OCI-LY7 (cell line): Measurements from ENCODE around the gene MEF2D. TPM values are rescaled to one million over a fixed set of nuclear protein-coding genes. Genes with fewer than 3 reads are reported as not detected.

Source experiments
- BruUV-seq: library from RNA; stranded (reverse); fragments of 400-500 nt; replicated peaks from 2 replicates; lab custom pipeline; 2021; lab: Mats Ljungman, UMichigan
- CTCF ChIA-PET: fragments of 300-600 bp; sonication (Branson Sonifier 250); formaldehyde crosslinking; loops from one replicate; lab custom pipeline; 2022; ENCODE audit warnings: antibody characterized with exemption; ENCODE audit not compliant: unreplicated experiment; lab: Charles Lee
- POLR2A ChIA-PET: fragments of 300-600 bp; sonication (Branson Sonifier 250); formaldehyde crosslinking; loops from one replicate; lab custom pipeline; 2022; ENCODE audit warnings: antibody characterized with exemption; lab: Charles Lee
- DNase-seq: peaks from one replicate; pipeline ENCODE4 v3.0.0-alpha.2; 2015; ENCODE audit warnings: low spot score
- H2AFZ ChIP-seq: fragments of 200-600 bp; sonication (generic), shearing (Covaris generic); 2 replicates; pipeline ENCODE4 v1.6.1; 2014; ENCODE audit warnings: mild to moderate bottlenecking, antibody characterized with exemption, low read length, moderate library complexity
- H3K27ac ChIP-seq: fragments of 200-600 bp; sonication (generic); 2 replicates; pipeline ENCODE4 v1.5.1; 2014; ENCODE audit warnings: mixed run types, low read depth, mild to moderate bottlenecking, moderate library complexity, low read length, inconsistent platforms; ENCODE audit not compliant: poor library complexity, severe bottlenecking
- H3K36me3 ChIP-seq: fragments of 200-600 bp; sonication (generic); 2 replicates; pipeline ENCODE4 v1.6.1; 2014; ENCODE audit warnings: mild to moderate bottlenecking, antibody characterized with exemption, low read length, moderate library complexity, mixed read lengths; ENCODE audit not compliant: insufficient read depth
- H3K4me1 ChIP-seq: fragments of 200-600 bp; sonication (generic); 2 replicates; pipeline ENCODE4 v1.5.1; 2014; ENCODE audit warnings: mild to moderate bottlenecking, low read length; ENCODE audit not compliant: insufficient read depth, poor library complexity, severe bottlenecking
- H3K4me2 ChIP-seq: fragments of 200-600 bp; sonication (generic); 2 replicates; pipeline ENCODE4 v1.6.1; 2014; ENCODE audit warnings: mild to moderate bottlenecking, low read length
- H3K4me3 ChIP-seq: fragments of 200-600 bp; sonication (generic); 2 replicates; pipeline ENCODE4 v1.5.1; 2014; ENCODE audit warnings: mild to moderate bottlenecking, low read depth, low read length; ENCODE audit not compliant: poor library complexity, severe bottlenecking
- H3K79me2 ChIP-seq: fragments of 200-600 bp; sonication (generic); 2 replicates; pipeline ENCODE4 v1.6.1; 2016; ENCODE audit warnings: low read depth, mild to moderate bottlenecking, low read length, moderate library complexity, mixed read lengths; ENCODE audit not compliant: insufficient read depth
- H3K9me2 ChIP-seq: fragments of 200-600 bp; sonication (generic); 2 replicates; pipeline ENCODE4 v1.6.1; 2016; ENCODE audit warnings: mild to moderate bottlenecking, low read length, mixed read lengths; ENCODE audit not compliant: insufficient read depth
- H3K9me3 ChIP-seq: fragments of 200-600 bp; sonication (generic); 2 replicates; pipeline ENCODE4 v1.6.1; 2014; ENCODE audit warnings: mild to moderate bottlenecking, mixed run types, low read length, mixed read lengths
- H4K20me1 ChIP-seq: fragments of 200-600 bp; sonication (generic); 2 replicates; pipeline ENCODE4 v1.6.1; 2014; ENCODE audit warnings: mild to moderate bottlenecking, antibody characterized with exemption, low read length, moderate library complexity, mixed read lengths; ENCODE audit not compliant: insufficient read depth
- EZH2phosphoT487 ChIP-seq: fragments of 200-600 bp; sonication (generic); IDR thresholded peaks from 2 replicates; pipeline ENCODE4 v1.6.1; 2018; ENCODE audit warnings: low read depth, borderline replicate concordance, mild to moderate bottlenecking, mixed run types, antibody characterized with exemption, low read length, moderate library complexity, mixed read lengths
- intact Hi-C: fragments of 100-400 bp; cut with micrococcal nuclease; formaldehyde crosslinking; loops from one replicate; pipeline ENCODE4 v1.10.0; 2022; ENCODE audit not compliant: unreplicated experiment
- total RNA-seq, 2 experiments: library from RNA; depleted of rRNA in 1 of 2; stranded (reverse); fragments of >200 nt in 1 of 2; shearing (Covaris generic) in 1 of 2; gene quantifications; 2 replicates each; pipeline ENCODE4 v1.2.3, GENCODE V29; 2014 to 2022
- TF ChIP-seq, protein P1 (sequence below): fragments of 200-600 bp; sonication (generic); conservative IDR thresholded peaks from 2 replicates; pipeline ENCODE4 v1.5.1; 2014; ENCODE audit warnings: mild to moderate bottlenecking, antibody characterized with exemption, low read length, moderate library complexity, mixed read lengths

MEF2D gene
- total RNA-seq, 2 experiments from 2014 or later: 42.7 to 92.3 TPM

DNA sequence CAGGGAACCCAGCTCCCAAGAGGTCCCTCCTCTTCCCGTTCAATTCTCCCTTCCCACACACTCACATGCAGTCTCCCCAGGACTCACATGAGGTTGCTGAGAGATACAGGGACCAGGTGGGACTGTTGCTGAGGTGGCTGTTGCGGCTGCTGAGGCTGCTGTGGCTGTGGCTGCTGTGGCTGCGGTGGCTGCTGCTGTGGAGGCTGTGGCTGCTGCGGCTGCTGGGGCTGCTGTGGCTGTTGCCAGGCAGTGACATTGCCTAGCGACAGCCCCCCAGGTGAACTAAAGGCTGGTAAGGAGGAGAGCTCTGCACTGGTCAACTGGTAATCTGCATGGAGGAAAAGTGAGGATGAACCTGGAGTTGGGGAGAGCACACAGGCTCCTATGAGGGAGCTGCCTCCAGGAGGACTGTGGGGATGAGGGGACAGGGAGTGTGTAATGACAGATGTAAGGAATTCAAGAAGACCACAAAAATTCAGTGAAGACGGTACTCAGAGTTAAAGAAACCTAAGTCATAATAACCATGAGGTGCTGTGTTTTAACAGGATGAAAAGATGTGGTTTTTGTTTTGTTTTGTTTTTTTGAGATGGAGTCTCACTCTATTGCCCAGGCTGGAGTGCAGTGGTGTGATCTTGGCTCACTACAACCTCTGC, 31.8 kb downstream of the MEF2D start:
- Histone ChIP-seq H2AFZ (no peak overlapping the region), H3K79me2 (no peaks in the 10 kb centered on the region), H4K20me1 (no peaks in the 10 kb centered on the region), H3K4me1 (no peaks in the 10 kb centered on the region), H3K9me3 (no peaks in the 10 kb centered on the region), H3K4me3 (no peak overlapping the region), H3K27ac (no peak overlapping the region), H3K4me2 (no peak overlapping the region), H3K36me3 (peaks cover 86% of the 10 kb centered on the region), H3K9me2 (no peaks in the 10 kb centered on the region)
- POLR2A ChIA-PET: interaction anchor here (0.6 to 1.1 kb wide), 3 partner anchors 16 to 33 kb away, joined by 3 to 8 read pairs (median 4); no protein-coding TSS in a partner anchor
- CTCF ChIA-PET: interaction anchor here (1.0 kb wide), 1 partner anchor 15 kb away, joined by 6 read pairs; no protein-coding TSS in a partner anchor
- intact Hi-C loops: no loop called here
- TF ChIP-seq, protein P1, sequence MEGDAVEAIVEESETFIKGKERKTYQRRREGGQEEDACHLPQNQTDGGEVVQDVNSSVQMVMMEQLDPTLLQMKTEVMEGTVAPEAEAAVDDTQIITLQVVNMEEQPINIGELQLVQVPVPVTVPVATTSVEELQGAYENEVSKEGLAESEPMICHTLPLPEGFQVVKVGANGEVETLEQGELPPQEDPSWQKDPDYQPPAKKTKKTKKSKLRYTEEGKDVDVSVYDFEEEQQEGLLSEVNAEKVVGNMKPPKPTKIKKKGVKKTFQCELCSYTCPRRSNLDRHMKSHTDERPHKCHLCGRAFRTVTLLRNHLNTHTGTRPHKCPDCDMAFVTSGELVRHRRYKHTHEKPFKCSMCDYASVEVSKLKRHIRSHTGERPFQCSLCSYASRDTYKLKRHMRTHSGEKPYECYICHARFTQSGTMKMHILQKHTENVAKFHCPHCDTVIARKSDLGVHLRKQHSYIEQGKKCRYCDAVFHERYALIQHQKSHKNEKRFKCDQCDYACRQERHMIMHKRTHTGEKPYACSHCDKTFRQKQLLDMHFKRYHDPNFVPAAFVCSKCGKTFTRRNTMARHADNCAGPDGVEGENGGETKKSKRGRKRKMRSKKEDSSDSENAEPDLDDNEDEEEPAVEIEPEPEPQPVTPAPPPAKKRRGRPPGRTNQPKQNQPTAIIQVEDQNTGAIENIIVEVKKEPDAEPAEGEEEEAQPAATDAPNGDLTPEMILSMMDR: no peak
- TF ChIP-seq EZH2phosphoT487: no peak
- DNase-seq: no peak
- no TSS peak for BruUV-seq

DNA sequence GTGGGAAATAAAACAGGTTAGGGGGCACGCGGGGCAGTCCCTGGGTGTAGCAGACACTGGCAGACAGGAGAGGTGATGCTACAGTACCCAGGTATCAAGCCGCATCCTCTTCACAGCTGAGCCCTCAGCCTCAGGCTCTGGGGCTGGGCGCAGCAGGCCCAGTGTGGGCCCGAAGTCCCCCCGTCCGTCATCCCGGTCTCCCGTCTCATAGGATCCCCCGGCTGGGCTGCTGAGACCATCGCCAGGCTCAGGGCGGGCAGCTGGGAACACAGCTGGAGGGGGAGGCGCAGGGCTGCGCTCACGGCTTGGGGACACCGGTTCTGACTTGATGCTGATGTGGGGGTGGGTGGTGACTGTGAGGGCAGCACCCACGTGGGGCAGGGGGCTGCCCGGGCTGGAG, 32.7 kb downstream of the MEF2D start:
- ChIA-PET POLR2A (no interaction called here), CTCF (no interaction called here)
- no peaks in the 10 kb centered on the region for H4K20me1 ChIP-seq
- intact Hi-C loops: no loop called here
- no TSS peak for BruUV-seq
- H3K9me2 ChIP-seq: no peaks in the 10 kb centered on the region
- no peak overlapping the region for H2AFZ ChIP-seq
- no peaks in the 10 kb centered on the region for H3K9me3 ChIP-seq
- no peak for DNase-seq
- H3K36me3 ChIP-seq: peaks cover 77% of the 10 kb centered on the region
- TF ChIP-seq, protein P1: no peak
- TF ChIP-seq EZH2phosphoT487: no peak
- H3K4me1 ChIP-seq: no peaks in the 10 kb centered on the region
- H3K27ac ChIP-seq: no peak overlapping the region
- no peak overlapping the region for H3K4me2 ChIP-seq
- H3K4me3 ChIP-seq: no peak overlapping the region
- no peaks in the 10 kb centered on the region for H3K79me2 ChIP-seq

DNA sequence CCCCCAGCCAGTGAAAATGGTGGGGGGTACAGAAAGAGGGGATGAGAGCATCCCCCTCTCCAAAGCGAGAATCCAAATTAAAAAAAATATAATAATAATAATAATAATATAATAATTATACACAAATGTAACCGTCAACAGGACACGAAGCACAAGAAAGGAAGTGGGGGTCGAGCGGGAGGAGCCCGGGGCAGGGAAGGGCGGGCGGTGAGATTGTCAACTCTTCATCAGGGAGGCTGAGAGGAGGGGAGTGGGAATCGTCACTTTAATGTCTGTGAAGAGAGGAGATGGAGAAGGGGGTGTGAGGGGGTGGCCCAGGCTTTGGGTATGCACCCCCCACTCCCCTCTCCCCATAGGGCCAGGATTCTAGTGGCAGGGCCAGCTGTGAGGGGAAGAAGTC, 33.2 kb downstream of the MEF2D start:
- POLR2A ChIA-PET: no interaction called here
- peaks cover 75% of the 10 kb centered on the region for H3K36me3 ChIP-seq
- no peaks in the 10 kb centered on the region for H3K79me2 ChIP-seq
- no peak overlapping the region for H2AFZ ChIP-seq
- H3K27ac ChIP-seq: no peak overlapping the region
- no peak for TF ChIP-seq EZH2phosphoT487
- TF ChIP-seq, protein P1: no peak
- H3K4me2 ChIP-seq: no peak overlapping the region
- BruUV-seq: no TSS peak
- H3K9me2 ChIP-seq: no peaks in the 10 kb centered on the region
- intact Hi-C loops: no loop called here
- no peak for DNase-seq
- no peaks in the 10 kb centered on the region for H4K20me1 ChIP-seq
- CTCF ChIA-PET: no interaction called here
- no peaks in the 10 kb centered on the region for H3K4me1 ChIP-seq
- no peaks in the 10 kb centered on the region for H3K9me3 ChIP-seq
- H3K4me3 ChIP-seq: no peak overlapping the region
